Neural cell (in vitro differentiated cells): ENCODE results near the gene AP1S1. TPM values are rescaled to one million over a fixed set of nuclear protein-coding genes. Genes with fewer than 3 reads are reported as not detected.

Experiments used
- H2AFZ ChIP-seq: fragments of 200-600, 300-800 bp; sonication (generic), shearing (Covaris generic); 2 replicates; pipeline ENCODE4 v1.6.0; 2014; ENCODE audit warnings: low read depth, mild to moderate bottlenecking, antibody characterized with exemption, low read length, moderate library complexity
- H3F3A ChIP-seq: fragments of 200-600 bp; shearing (Covaris generic); 2 replicates; pipeline ENCODE4 v1.6.1; 2016; ENCODE audit warnings: mild to moderate bottlenecking, moderate library complexity, mixed read lengths, antibody characterized with exemption, low read length; ENCODE audit not compliant: insufficient read depth, poor library complexity, severe bottlenecking
- H3K27ac ChIP-seq: fragments of 200-600, 300-800 bp; sonication (generic), shearing (Covaris generic); 2 replicates; pipeline ENCODE4 v1.5.1; 2014; ENCODE audit warnings: mild to moderate bottlenecking, low read length, moderate library complexity
- H3K27me3 ChIP-seq: fragments of 300-800, 200-600 bp; sonication (generic), shearing (Covaris generic); 2 replicates; pipeline ENCODE4 v1.6.0; 2014; ENCODE audit warnings: mild to moderate bottlenecking, low read depth, low read length, moderate library complexity; ENCODE audit not compliant: insufficient read depth
- H3K36me3 ChIP-seq: fragments of 300-800, 200-600 bp; sonication (generic), shearing (Covaris generic); 2 replicates; pipeline ENCODE4 v1.5.1; 2014; ENCODE audit warnings: mild to moderate bottlenecking, antibody characterized with exemption, low read length, moderate library complexity; ENCODE audit not compliant: insufficient read depth
- H3K4me2 ChIP-seq: fragments of 300-800, 200-600 bp; sonication (generic), shearing (Covaris generic); 2 replicates; pipeline ENCODE4 v1.6.0; 2014; ENCODE audit warnings: mild to moderate bottlenecking, low read length
- H3K4me3 ChIP-seq: fragments of 300-800, 200-600 bp; sonication (generic), shearing (Covaris generic); 2 replicates; pipeline ENCODE4 v1.5.1; 2014; ENCODE audit warnings: mild to moderate bottlenecking, low read length, moderate library complexity
- H3K79me2 ChIP-seq: fragments of 200-600 bp; shearing (Covaris generic); replicated peaks from 2 replicates; pipeline ENCODE4 v1.6.0; 2014; ENCODE audit warnings: mild to moderate bottlenecking, low read length, moderate library complexity; ENCODE audit not compliant: insufficient read depth
- H3K9ac ChIP-seq: fragments of 300-800, 200-600 bp; sonication (generic), shearing (Covaris generic); 2 replicates; pipeline ENCODE4 v1.6.1; 2016; ENCODE audit warnings: mild to moderate bottlenecking, low read length, mixed read lengths
- H3K9me2 ChIP-seq: fragments of 200-600 bp; shearing (Covaris generic); 2 replicates; pipeline ENCODE4 v1.6.1; 2016; ENCODE audit warnings: mild to moderate bottlenecking, low read length, mixed read lengths; ENCODE audit not compliant: insufficient read depth
- H3K9me3 ChIP-seq: fragments of 200-600, 300-800 bp; sonication (generic), shearing (Covaris generic); 2 replicates; pipeline ENCODE4 v1.6.1; 2016; ENCODE audit warnings: mild to moderate bottlenecking, mixed run types, low read length, moderate library complexity, mixed read lengths
- H4K20me1 ChIP-seq: fragments of 200-600 bp; shearing (Covaris generic); 2 replicates; pipeline ENCODE4 v1.6.1; 2016; ENCODE audit warnings: mild to moderate bottlenecking, mixed run types; ENCODE audit not compliant: insufficient read depth
- EP300 ChIP-seq: fragments of 450-650 bp; conservative IDR thresholded peaks from 2 replicates; pipeline ENCODE4 v1.6.1; 2014; ENCODE audit warnings: antibody characterized with exemption, mild to moderate bottlenecking, moderate library complexity; ENCODE audit not compliant: poor library complexity, severe bottlenecking
- EZH2 ChIP-seq: fragments of 200-600, 300-800 bp; shearing (Covaris generic), sonication (generic); IDR thresholded peaks from 2 replicates; pipeline ENCODE4 v1.6.1; 2014; ENCODE audit warnings: antibody characterized with exemption, low read length, borderline replicate concordance, mild to moderate bottlenecking; ENCODE audit not compliant: insufficient read depth, poor library complexity, severe bottlenecking
- MXI1 ChIP-seq: fragments of 450-650 bp; conservative IDR thresholded peaks from 2 replicates; pipeline ENCODE4 v1.6.1; 2014; ENCODE audit warnings: antibody characterized with exemption, mild to moderate bottlenecking; ENCODE audit not compliant: poor library complexity, severe bottlenecking
- POLR2AphosphoS5 ChIP-seq: IDR thresholded peaks from 2 replicates; pipeline ENCODE4 v1.6.1; 2012
- RAD21 ChIP-seq: fragments of 450-650 bp; conservative IDR thresholded peaks from 2 replicates; pipeline ENCODE4 v1.6.1; 2014; ENCODE audit warnings: antibody characterized with exemption, mild to moderate bottlenecking, moderate library complexity
- REST ChIP-seq: IDR thresholded peaks from 2 replicates; pipeline ENCODE4 v1.6.1; 2012; ENCODE audit warnings: borderline replicate concordance
- SMC3 ChIP-seq: fragments of 450-650 bp; conservative IDR thresholded peaks from 2 replicates; pipeline ENCODE4 v1.6.1; 2014; ENCODE audit warnings: antibody characterized with exemption, mild to moderate bottlenecking, moderate library complexity; ENCODE audit not compliant: poor library complexity
- TAF1 ChIP-seq: IDR thresholded peaks from 2 replicates; pipeline ENCODE4 v1.6.1; 2012; ENCODE audit warnings: low read depth
- polyA plus RNA-seq: library from polyadenylated mRNA; depleted of rRNA; stranded (reverse); fragments of >200 nt; gene quantifications from 2 replicates; pipeline ENCODE4 v1.2.3, GENCODE V29; 2014
- TF ChIP-seq, protein P1 (sequence below): fragments of 450-650 bp; IDR thresholded peaks from 2 replicates; pipeline ENCODE4 v1.5.1; 2014; ENCODE audit warnings: antibody characterized with exemption, mild to moderate bottlenecking, moderate library complexity; ENCODE audit not compliant: poor library complexity, severe bottlenecking

Gene AP1S1
- polyA plus RNA-seq, 1 donor from 2014 or later, result 344 TPM

DNA sequence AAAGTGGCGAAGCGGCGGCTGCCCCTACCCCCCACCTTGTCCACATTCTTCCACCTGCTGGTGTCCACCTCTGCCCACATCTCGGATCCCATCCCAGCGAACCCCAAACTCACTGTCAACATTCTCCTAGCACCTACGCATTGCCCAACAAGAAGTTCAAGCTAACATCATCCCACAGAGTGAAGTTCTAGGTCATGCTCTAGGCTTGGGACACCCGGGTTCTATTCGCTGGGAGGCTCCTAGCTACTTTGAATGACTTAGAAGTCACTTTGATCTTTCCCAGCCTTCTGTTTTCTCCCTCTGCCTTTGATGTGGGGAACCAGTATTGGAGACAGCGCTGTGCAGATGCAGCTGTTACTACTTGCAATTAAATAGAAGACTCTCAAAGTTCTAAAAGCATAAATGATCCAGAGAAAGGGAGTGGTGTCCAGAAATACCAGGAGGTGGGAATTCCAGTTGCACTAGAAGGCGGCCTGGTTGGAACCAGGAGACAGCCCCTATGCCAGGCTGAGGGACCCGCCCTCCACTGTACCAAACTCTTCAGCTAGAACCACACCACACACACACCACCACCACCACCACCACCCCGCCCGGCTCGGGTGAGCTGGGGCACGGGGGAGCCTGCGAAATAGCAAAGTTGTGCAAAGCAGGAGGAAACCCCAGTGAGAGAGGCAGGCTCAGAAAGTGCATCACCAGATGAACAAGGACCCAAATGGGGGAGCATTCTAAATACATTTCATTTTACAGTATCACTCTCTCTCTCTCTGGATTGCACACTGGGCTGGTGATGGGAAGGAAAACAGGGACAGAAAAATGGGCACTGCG, 16.6 kb downstream of the AP1S1 start:
- H4K20me1 ChIP-seq, result no peaks in the 10 kb centered on the region
- H3K9me3 ChIP-seq, result no peaks in the 10 kb centered on the region
- H3K36me3 ChIP-seq, result no peaks in the 10 kb centered on the region
- H3K9ac ChIP-seq, result no peak overlapping the region
- no peaks in the 10 kb centered on the region for H3F3A ChIP-seq
- H3K4me2 ChIP-seq, result no peak overlapping the region
- no peaks in the 10 kb centered on the region for H3K9me2 ChIP-seq
- peak overlapping the region; percentile 94 for H3K4me3 ChIP-seq
- H3K27ac ChIP-seq, result no peak overlapping the region
- no peak overlapping the region for H2AFZ ChIP-seq
- H3K79me2 ChIP-seq, result no peaks in the 10 kb centered on the region
- peaks cover 85% of the 10 kb centered on the region for H3K27me3 ChIP-seq
- TF ChIP-seq SMC3 (no peak), REST (no peak), RAD21 (no peak), EZH2 (no peak), MXI1 (no peak), POLR2AphosphoS5 (no peak), TAF1 (no peak), EP300 (no peak)
- TF ChIP-seq, protein P1, sequence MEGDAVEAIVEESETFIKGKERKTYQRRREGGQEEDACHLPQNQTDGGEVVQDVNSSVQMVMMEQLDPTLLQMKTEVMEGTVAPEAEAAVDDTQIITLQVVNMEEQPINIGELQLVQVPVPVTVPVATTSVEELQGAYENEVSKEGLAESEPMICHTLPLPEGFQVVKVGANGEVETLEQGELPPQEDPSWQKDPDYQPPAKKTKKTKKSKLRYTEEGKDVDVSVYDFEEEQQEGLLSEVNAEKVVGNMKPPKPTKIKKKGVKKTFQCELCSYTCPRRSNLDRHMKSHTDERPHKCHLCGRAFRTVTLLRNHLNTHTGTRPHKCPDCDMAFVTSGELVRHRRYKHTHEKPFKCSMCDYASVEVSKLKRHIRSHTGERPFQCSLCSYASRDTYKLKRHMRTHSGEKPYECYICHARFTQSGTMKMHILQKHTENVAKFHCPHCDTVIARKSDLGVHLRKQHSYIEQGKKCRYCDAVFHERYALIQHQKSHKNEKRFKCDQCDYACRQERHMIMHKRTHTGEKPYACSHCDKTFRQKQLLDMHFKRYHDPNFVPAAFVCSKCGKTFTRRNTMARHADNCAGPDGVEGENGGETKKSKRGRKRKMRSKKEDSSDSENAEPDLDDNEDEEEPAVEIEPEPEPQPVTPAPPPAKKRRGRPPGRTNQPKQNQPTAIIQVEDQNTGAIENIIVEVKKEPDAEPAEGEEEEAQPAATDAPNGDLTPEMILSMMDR, result no peak

- H3K27ac ChIP-seq, result no peak overlapping the region
- H3K4me3 ChIP-seq, result peak overlapping the region; percentile 59
- H3F3A ChIP-seq, result no peaks in the 10 kb centered on the region
- H3K4me2 ChIP-seq, result no peak overlapping the region
- peaks cover 90% of the 10 kb centered on the region for H3K27me3 ChIP-seq
- no peak overlapping the region for H3K9ac ChIP-seq
- H3K9me2 ChIP-seq, result no peaks in the 10 kb centered on the region
- H3K9me3 ChIP-seq, result no peaks in the 10 kb centered on the region
- H3K79me2 ChIP-seq, result no peaks in the 10 kb centered on the region
- H4K20me1 ChIP-seq, result no peaks in the 10 kb centered on the region
- H2AFZ ChIP-seq, result no peak overlapping the region
- no peaks in the 10 kb centered on the region for H3K36me3 ChIP-seq
- TF ChIP-seq EZH2 (no peak), REST (no peak), SMC3 (peak; percentile 28), TAF1 (no peak), MXI1 (no peak), POLR2AphosphoS5 (no peak), RAD21 (no peak), EP300 (no peak)
- TF ChIP-seq, protein P1, result peak; percentile 50
Measured at GRCh38 chr7:101171442-101171837, 17.2 kb downstream of the AP1S1 start.
